Spleen (tissue), 7 donors: ENCODE results near the gene GRID2IP.

Experiments used
- CTCF ChIP-seq, 11 experiments: fragments of 200-600 bp in 7 of 11; fragments of 450-650 bp in 4 of 11; sonication (generic) in 4 of 11; IDR thresholded peaks in 8 of 11; conservative IDR thresholded peaks in 3 of 11; 1 replicate in 7 of 11; 2 replicates in 4 of 11; pipeline versions ENCODE4 v1.4.0 to v1.8.0; 2016 to 2021; ENCODE audit warnings: antibody characterized with exemption in 11 of 11, inconsistent platforms in 4 of 11, mild to moderate bottlenecking in 1 of 11
- POLR2A ChIP-seq, 3 donors: fragments of 450-650 bp; IDR thresholded peaks; one replicate each; pipeline ENCODE4 v1.5.1; 2017; ENCODE audit warnings: antibody characterized with exemption in 3 of 3, mild to moderate bottlenecking in 1 of 3
- POLR2AphosphoS5 ChIP-seq, 3 donors: sonication (generic); formaldehyde crosslinking; IDR thresholded peaks; one replicate each; pipeline ENCODE4 v1.5.1; 2017; ENCODE audit warnings: antibody characterized with exemption in 3 of 3
- donor health status: DM: no; HTN: no; CAD: no; lungs with moderate emphysema.
- donor health status: DM: no; HTN: no; CAD: no.
- donor health status: DM: no; HTN: no; CAD: no.

GRCh38 chr7:6577369-6578113 lies 26.3 kb upstream of the GRID2IP start, which contains the start of gene ZDHHC4:
- TF ChIP-seq POLR2A (IDR thresholded peaks at IDR 0.05): peak; percentile 62 to 90 (median 81)
- peak in 1 of 11 experiments; percentile 26 for TF ChIP-seq CTCF (IDR thresholded peaks at IDR 0.05 in 8 of 11, conservative IDR thresholded peaks at IDR 0.05 in 3 of 11)
- peak; percentile 97 to 98 (median 97) for TF ChIP-seq POLR2AphosphoS5 (IDR thresholded peaks at IDR 0.05)
